ENCODE measurements around the gene CLDN8. TPM values are rescaled to one million over a fixed set of nuclear protein-coding genes. Genes with fewer than 3 reads are reported as not detected.

Gene CLDN8
- total RNA-seq, 1 experiment from 2014 or later = 0.45 TPM

DNA sequence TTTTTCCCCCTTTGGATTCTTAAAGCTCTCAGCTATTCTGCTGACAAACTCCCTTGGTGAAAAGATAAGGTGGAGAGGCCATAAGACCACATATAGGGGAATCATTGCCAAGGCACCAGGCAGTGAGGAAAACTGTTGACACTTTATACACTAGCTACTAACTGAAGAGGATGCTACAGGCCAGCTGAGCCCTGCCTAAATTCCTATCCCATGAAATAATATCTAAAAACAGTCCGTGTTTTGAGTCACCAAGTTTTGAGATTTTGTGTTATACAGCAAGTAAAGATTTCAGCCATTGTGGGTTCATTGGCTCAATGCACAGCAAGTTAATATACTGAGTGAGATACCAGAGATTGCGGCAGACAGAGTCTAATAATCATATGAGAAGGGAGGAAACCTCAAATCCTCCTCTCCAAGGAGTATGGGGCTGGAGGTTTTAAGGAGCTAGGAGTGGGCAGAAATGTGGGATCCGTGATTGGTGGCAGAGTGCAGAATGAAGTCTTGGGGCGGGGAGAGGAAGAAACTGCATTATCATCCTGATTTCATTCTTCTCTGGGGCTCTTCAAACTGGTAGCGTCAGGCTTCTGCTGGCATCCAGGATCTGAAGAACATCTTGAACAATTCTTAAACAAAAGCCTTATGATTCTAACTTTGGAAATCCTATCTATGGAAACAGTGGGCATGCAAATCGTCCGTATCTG, 9.2 kb downstream of the CLDN8 start:
- CTCF ChIA-PET = no interaction called here
- BruUV-seq (replicated peaks) = no TSS peak
- Mint-ChIP-seq H3K36me3 (ENCODE audit: insufficient read depth, unreplicated experiment) (no peaks in the 10 kb centered on the region), H3K9me3 (ENCODE audit: low read depth, unreplicated experiment) (no peaks in the 10 kb centered on the region), H3K4me1 (ENCODE audit: low read depth, unreplicated experiment) (peaks cover 15% of the 10 kb centered on the region), H3K4me3 (ENCODE audit: low read depth, unreplicated experiment) (no peak overlapping the region), H3K27me3 (ENCODE audit: unreplicated experiment) (no peaks in the 10 kb centered on the region), H3K27ac (ENCODE audit: unreplicated experiment) (peak overlapping the region; percentile 11)
- intact Hi-C loops (cut with micrococcal nuclease; ENCODE audit: unreplicated experiment) = no loop called here
- DNase-seq = no peak
- TF ChIP-seq, protein P1, sequence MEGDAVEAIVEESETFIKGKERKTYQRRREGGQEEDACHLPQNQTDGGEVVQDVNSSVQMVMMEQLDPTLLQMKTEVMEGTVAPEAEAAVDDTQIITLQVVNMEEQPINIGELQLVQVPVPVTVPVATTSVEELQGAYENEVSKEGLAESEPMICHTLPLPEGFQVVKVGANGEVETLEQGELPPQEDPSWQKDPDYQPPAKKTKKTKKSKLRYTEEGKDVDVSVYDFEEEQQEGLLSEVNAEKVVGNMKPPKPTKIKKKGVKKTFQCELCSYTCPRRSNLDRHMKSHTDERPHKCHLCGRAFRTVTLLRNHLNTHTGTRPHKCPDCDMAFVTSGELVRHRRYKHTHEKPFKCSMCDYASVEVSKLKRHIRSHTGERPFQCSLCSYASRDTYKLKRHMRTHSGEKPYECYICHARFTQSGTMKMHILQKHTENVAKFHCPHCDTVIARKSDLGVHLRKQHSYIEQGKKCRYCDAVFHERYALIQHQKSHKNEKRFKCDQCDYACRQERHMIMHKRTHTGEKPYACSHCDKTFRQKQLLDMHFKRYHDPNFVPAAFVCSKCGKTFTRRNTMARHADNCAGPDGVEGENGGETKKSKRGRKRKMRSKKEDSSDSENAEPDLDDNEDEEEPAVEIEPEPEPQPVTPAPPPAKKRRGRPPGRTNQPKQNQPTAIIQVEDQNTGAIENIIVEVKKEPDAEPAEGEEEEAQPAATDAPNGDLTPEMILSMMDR (IDR thresholded peaks at IDR 0.05; ENCODE audit: unreplicated experiment) = no peak

DNA sequence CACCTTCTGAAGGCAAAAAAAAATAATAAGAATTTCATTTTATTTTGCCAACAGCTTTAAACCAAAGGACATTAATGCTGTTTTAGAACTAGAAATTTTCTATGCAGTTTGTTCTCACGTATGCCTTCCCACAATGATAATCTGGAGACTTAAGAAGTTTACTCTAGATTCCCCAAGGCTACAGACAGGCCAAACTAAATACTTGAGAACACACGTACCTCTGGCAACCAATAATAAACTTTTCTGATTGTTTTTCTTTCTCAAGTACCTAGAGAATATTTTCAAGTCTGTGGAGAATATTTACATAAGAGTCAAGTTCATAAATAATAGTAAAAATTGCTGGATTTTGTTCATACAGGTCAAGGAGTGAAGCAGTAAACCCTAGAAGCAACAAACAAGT, 15.9 kb downstream of the CLDN8 start:
- Mint-ChIP-seq H3K4me3 (ENCODE audit: low read depth, unreplicated experiment) (no peak overlapping the region), H3K36me3 (ENCODE audit: insufficient read depth, unreplicated experiment) (no peaks in the 10 kb centered on the region), H3K27me3 (ENCODE audit: unreplicated experiment) (no peaks in the 10 kb centered on the region), H3K27ac (ENCODE audit: unreplicated experiment) (no peak overlapping the region), H3K9me3 (ENCODE audit: low read depth, unreplicated experiment) (no peaks in the 10 kb centered on the region), H3K4me1 (ENCODE audit: low read depth, unreplicated experiment) (no peaks in the 10 kb centered on the region)
- intact Hi-C loops (cut with micrococcal nuclease; ENCODE audit: unreplicated experiment) = no loop called here
- no peak for DNase-seq
- BruUV-seq (replicated peaks) = no TSS peak
- CTCF ChIA-PET = no interaction called here
- TF ChIP-seq, protein P1 (IDR thresholded peaks at IDR 0.05; ENCODE audit: unreplicated experiment) = no peak

DNA sequence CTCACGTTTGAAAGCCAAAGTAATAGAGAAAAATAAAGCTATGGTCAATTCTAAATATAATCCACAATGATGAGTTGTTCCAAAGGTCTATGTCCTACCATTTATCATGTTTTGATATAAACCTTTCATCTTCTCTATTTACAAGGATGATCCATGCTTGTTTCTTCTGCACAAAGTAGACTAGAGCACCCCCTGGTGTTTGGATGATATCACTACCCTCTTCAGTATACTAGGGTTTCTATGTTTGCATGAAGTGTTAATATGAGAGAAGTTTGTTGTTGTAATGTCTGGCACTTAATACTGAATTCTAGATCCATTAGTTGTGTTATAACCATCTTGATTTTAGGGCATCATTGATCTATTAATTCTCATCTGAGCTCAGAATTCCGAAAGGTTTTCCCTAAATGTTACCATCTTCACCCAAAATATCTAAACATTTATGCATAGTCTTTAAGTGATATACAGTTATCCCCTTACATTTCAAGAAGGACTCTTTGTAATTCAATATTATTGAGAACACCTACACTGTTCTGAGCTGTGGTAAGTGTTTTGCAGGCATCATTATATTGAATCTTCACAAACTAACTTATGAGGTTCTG, 21.1 kb downstream of the CLDN8 start:
- no peaks in the 10 kb centered on the region for H3K4me1 Mint-ChIP-seq (ENCODE audit: low read depth, unreplicated experiment)
- H3K27ac Mint-ChIP-seq (ENCODE audit: unreplicated experiment) = no peak overlapping the region
- CTCF ChIA-PET = interaction anchor here (1.1 kb wide), 1 partner anchor 8 kb away, joined by 3 read pairs; no protein-coding TSS in a partner anchor
- H3K36me3 Mint-ChIP-seq (ENCODE audit: insufficient read depth, unreplicated experiment) = no peaks in the 10 kb centered on the region
- DNase-seq = peak; percentile 38
- H3K4me3 Mint-ChIP-seq (ENCODE audit: low read depth, unreplicated experiment) = no peak overlapping the region
- H3K27me3 Mint-ChIP-seq (ENCODE audit: unreplicated experiment) = no peaks in the 10 kb centered on the region
- intact Hi-C loops (cut with micrococcal nuclease; ENCODE audit: unreplicated experiment) = loop anchor here (1.0 to 5.0 kb wide), 3 partner anchors 122 to 252 kb away; no protein-coding TSS in a partner anchor
- H3K9me3 Mint-ChIP-seq (ENCODE audit: low read depth, unreplicated experiment) = no peaks in the 10 kb centered on the region
- no TSS peak for BruUV-seq (replicated peaks)
- TF ChIP-seq, protein P1 (IDR thresholded peaks at IDR 0.05; ENCODE audit: unreplicated experiment) = peak; percentile 33

DNA sequence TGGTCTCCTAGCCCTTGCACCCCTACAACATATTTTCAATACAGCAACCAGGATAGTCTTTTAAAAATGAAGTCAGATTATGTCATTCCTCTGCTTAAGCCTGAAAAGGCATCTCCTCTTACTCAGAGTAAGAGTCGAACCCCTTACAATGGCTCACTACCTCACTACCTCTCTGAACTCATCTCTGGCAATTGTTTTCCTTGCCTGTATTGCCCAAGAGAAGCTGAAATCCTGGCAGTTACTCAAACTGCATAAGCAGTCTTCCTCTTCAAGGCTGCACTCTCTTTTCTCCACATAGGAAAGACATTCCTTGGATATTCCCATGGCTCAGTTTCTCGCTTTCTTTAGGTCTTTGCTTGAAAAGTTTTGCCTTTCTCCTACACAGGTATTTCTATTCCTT, 22.7 kb downstream of the CLDN8 start:
- Mint-ChIP-seq H3K4me3 (ENCODE audit: low read depth, unreplicated experiment) (no peak overlapping the region), H3K27ac (ENCODE audit: unreplicated experiment) (no peak overlapping the region), H3K9me3 (ENCODE audit: low read depth, unreplicated experiment) (no peaks in the 10 kb centered on the region), H3K4me1 (ENCODE audit: low read depth, unreplicated experiment) (no peaks in the 10 kb centered on the region), H3K36me3 (ENCODE audit: insufficient read depth, unreplicated experiment) (no peaks in the 10 kb centered on the region), H3K27me3 (ENCODE audit: unreplicated experiment) (no peaks in the 10 kb centered on the region)
- no TSS peak for BruUV-seq (replicated peaks)
- intact Hi-C loops (cut with micrococcal nuclease; ENCODE audit: unreplicated experiment) = loop anchor here (5.0 kb wide), 1 partner anchor 251 kb away; no protein-coding TSS in a partner anchor
- TF ChIP-seq, protein P1 (IDR thresholded peaks at IDR 0.05; ENCODE audit: unreplicated experiment) = no peak
- CTCF ChIA-PET = interaction anchor here (0.6 kb wide), 1 partner anchor 197 kb away, joined by 3 read pairs; no protein-coding TSS in a partner anchor
- DNase-seq = no peak

Measured in Calu3 (cell line).